HT-29 (cell line): ENCODE measurements around the gene GLI2. TPM values are rescaled to one million over a fixed set of nuclear protein-coding genes. Genes with fewer than 3 reads are reported as not detected.

ENCODE experiments used
- DNase-seq: peaks from one replicate; pipeline ENCODE4 v3.0.0-alpha.2; 2015; ENCODE audit warnings: low spot score
- total RNA-seq: library from RNA; depleted of rRNA; stranded (reverse); fragments of >200 nt; shearing (Covaris generic); gene quantifications from 2 replicates; pipeline ENCODE4 v1.2.3, GENCODE V29; 2014

Gene GLI2
- total RNA-seq, 1 experiment from 2014 or later = 8.7 TPM

- peak; percentile 41 for DNase-seq
Observed at GRCh38 chr2:120737340-120738101, 1.9 kb downstream of the GLI2 start.

DNA sequence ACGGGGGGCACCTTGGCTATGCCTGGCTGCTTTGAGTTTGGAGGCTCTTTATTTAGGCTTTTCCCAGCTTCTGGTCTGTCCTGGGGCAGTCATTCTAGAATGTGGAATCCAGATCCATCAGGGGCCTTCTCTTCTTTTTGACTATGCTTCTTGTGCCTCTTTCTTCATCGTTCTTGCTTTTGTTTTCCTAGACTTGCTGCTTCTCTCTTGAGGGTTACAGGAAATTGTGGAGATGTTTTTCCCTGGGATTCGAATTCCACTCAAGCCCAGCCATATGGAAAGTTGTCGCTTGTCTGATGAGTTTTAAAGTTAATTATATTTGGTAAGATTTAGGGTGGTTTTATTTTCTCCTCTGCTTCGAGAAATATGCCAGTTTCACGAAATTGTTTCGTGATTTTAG is 2.4 kb downstream of the GLI2 start:
- no peak for DNase-seq

GRCh38 chr2:120738786-120739437 is 3.2 kb downstream of the GLI2 start:
- no peak for DNase-seq

DNA sequence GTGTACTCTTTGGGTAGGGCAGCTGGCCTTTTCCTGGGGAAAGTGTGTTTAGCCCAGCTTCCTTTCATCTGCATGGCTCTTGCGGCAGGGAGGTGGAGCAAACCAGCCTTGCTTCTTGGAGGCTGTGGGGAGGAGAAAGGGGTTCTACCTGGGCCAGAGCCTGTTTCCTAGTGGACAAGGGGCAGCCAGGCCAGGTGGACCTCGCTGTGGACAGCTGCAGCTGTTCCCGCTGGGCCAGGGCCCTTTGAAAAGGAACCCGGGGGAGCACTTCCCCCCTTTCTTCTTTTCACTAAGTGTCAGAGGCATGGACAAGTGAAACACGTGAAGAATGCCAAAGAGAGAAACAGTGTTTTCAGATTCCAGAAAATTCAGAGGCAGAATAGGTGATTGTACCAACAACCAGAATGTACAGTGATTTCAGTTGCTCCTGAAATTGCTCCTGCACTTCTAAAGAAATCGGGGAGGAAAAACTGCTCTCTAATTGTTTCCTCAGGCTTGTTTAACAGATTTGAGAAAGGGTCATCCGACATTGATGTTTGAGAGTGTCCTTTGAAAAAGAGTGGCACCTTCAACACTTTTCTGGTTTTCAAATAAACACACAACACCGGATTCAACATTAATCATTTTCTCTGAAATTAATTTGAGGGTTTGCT is 3.9 kb downstream of the GLI2 start:
- DNase-seq = peak; percentile 29

GRCh38 chr2:120740375-120740764 is 4.7 kb downstream of the GLI2 start:
- no peak for DNase-seq

DNA sequence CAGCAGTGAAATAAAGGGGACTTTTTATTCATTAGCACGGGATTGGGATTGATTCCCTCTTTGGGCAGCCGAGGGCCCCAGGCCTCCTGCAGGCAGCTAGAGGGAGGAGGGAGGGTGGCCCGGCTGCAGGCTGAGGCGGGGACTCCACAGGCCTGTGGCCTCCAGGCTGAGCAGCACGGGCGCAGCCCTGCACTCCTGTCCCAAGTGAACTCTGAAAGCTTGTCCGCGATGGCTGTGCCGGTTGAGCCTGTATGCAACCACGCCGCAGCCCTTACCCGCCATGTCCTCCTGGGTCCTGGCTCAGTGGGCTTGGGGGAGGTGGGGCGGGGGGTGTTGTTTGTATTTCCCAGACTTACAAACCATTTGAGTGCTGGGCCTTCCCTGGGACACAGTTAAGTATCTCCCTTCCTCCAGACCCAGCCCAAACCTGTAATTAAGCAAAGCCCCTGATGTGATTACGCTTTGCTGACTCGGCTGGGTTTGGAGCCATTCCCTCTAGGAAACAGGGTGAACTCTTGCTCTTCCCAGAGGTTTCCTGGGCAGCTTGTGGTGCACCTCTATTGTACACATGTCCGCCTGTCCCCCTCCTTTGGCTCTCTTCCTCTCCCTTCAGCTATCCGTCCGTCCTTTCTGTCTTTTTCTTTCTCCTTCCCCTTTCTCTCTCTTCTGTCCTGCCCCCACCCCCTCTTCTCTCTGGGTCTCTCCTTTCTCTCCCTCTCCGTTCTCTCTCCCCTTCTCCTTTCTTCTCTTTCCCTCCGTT is 5.3 kb downstream of the GLI2 start:
- DNase-seq = peak; percentile 15

DNA sequence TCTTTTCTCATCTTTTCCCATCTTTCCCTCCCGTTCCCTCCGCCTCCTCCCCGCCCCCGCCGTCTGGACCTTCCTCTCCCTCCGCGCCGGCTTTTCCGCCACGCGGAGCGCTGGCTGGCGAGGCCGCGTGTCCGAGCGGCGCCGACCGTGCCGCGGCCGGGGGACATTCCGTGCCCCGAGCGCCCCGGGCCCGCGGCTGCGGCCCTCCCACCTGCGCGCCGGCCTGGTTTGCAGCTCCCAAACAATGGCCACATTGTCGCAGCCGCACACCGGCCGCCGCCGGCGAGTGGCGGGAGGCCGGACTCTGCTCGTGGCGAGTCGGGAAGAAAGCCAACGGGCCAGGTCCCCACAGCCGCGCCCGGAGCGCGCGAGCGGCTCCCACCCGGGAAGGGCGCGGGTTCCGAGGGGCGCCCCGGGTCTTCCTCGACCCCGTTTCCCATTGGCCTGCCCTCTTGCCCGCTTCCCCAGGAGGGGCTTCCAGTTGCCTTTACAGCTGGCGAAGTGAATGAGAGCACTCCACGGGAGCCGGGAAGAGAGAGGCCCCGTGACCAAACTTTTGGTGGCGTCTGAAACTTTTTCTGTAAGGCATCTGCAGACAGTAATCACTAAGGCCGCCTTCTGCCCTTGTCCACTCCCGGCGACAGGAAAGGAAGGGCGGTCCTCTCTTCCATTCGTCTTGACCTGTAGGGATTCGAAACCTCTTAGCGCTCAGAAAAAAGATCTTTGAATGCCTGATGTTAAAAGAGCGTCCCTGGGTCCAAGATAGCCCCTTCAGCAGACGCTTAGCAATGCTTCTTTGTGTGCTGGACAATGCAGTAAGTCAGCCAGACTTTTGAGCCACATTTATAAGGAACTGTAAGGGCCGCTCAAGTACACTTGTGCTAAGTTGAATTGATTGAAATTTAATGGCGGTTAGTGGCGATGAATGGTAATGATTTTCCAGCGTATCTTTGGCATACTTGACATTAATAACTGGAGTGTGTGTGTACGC is 6.2 kb downstream of the GLI2 start:
- DNase-seq = no peak

- DNase-seq = no peak
Observed at GRCh38 chr2:120743657-120744056, 8.0 kb downstream of the GLI2 start.

DNA sequence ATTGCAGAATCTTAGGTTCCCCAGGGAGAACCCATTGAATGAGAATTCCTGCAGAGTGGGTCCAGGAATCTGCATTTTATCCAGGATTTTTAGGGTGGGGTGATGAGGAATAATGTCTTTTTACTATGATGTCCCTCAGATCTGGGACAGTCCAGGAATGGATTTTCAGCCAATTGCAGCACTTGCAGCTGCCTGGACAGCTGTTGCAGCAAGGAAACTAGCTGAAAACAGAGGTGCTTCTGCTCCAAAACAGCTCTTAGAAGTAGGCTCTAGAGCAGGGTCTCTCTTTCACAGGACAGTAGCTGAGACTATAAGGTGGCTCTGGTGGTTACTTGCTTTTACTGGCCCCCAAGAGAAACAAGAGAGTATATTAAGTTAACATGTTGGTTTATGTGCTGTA is 9.1 kb downstream of the GLI2 start:
- no peak for DNase-seq

DNA sequence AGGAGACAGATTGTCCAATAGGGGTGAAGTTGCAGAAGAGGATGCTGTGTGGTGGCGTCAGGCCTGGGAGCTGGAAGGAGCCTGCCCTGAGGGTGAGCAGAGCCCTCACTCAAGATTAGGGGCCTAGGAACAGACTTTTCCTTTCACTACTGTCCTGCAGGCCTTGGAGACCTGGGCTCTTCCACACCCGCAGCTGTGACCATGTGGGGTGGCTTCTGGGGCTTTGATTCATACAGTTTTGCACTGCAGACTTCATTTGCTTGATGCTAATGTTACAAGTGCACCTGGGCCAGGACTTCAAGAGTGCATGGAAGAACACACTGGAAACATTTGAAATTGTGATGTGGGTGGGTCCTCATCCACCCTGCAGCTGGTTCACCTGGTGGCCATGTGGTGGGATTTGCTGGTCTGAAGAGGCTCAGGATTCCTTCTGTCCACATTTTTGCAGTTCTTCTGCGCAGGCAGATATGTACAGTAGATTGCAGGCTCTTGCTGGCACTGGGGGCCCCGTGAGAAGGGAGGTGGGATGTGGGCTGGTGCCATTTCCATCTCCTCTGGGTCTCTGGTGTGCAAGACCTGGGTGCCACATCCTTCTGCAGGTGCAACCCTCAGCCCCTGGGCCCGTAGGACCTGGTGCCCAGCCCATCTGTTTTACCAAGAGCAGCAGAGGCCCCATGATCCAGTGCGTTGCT is 9.9 kb downstream of the GLI2 start:
- no peak for DNase-seq

DNA sequence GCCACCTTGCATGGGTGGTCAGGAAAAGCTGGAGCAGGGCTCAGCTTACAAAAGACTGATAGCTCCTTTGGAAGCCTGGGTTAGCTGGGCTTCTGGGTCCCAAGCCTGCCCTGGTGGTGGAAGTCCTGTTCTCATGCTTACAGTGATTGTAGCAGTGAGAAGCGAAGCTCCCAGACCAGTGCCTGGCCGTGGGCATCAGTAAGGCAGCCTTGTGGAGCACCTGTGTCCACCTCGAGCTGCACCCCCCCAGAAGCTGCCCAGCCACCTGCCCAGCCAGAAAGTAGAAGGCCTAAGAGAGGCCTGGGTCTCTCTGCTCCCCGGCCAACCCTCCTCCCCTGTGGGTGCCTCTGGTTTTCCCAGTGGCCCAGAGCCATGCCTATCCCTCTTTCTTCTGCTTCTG is 10.5 kb downstream of the GLI2 start:
- no peak for DNase-seq

- no peak for DNase-seq
Observed at GRCh38 chr2:120747281-120747680, 11.6 kb downstream of the GLI2 start.

GRCh38 chr2:120747706-120748105 is 12.0 kb downstream of the GLI2 start:
- DNase-seq = no peak

- no peak for DNase-seq
Observed at GRCh38 chr2:120748310-120748709, 12.6 kb downstream of the GLI2 start.

- no peak for DNase-seq
Observed at GRCh38 chr2:120748741-120749140, 13.1 kb downstream of the GLI2 start.

DNA sequence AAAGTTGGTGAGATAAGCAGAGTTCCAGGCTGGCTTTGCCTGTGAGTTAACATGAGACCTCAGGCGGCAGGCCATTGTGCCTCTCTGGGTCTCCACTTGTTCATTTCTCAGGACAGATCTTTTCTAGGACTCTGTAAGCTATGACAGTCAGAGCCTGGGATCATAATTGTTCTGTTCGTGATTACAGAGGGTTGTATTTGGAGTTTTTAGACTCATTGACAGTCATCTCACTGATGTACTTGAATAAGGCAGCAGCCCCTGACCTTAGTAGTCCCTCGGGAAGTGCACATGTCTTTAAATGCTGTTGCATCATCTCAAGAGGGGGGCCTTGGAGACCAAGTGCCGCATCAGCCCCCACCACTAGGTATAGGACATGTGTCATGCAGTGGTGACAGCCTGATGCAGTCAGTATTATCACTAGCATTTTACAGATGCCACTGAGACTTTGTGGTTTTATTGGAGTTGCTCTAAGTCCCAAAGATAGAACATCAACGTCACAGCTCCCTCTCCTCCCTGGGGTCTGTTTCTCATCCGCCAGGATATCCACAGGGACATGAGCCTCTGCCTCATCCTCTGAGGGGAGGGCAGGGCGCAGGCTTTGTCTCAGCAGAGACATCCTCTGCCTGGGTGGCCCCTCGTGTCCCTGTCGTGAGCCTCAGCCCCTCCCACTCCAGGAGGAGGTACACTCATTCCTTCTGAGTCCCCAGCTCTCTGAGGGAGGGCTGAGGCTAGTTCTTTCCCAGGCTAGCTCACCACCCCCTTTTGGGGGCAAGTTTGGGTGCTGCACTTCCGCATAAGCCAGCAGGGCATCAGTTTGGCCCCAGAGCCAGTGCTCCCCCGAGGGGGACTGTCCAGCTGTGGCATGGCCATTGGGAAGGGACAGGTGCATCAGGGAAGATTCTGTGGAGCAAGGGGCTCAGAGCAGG is 14.1 kb downstream of the GLI2 start:
- no peak for DNase-seq

- DNase-seq = no peak
Observed at GRCh38 chr2:120750488-120751210, 15.0 kb downstream of the GLI2 start.

DNA sequence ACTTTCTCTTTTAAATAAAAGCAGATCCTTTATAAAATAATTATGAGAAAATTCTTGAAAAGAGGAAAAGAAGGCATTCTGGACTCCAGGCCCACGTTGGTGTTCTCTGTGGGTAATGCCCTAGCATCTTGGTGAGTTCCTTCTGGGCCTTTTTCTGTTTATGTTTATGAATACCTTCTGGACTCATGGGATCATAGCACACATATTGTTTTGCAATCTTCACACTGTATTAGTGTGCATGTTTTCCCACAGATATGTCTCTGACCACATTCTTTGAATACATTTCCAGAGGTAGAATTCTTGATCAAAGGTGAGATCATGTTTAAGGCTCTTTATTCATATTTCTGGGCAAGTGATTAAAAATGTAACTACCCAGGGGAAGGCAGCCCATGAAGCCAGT is 15.9 kb downstream of the GLI2 start:
- no peak for DNase-seq
